ENCODE data around the gene MRPL44. TPM values are rescaled to one million over a fixed set of nuclear protein-coding genes. Genes with fewer than 3 reads are reported as not detected.
"Not testable (repeated sequence)": the region's sequence is repeated elsewhere in the genome, so short reads cannot be mapped to it uniquely, and the experiment has no call there.

The MRPL44 gene
- total and polyA plus RNA-seq, 2 donors (not counting 1 experiment from before 2014, with no cell fraction given), result 8.9 to 26.7 TPM

DNA sequence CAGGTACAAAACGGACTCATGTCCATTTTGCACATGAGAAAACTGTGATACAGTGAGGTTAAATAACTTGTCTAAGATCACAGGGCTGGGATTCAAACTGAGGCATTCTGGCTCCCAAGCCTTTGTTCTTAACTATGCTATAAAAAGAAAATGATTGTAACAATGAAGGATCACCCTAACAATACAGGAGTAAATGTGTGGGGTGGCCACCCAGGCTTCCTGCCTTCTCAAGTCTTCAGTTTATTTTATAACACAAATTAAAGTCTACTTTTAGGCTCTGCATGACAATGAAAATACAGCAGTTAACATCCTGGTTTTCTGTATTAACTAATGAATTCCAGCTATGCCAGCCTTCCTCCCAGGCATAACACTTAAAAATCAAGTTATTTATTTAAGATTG is 19.7 kb upstream of the MRPL44 start:
- Histone ChIP-seq H2AFZ (ENCODE audit: insufficient read depth, low read depth, low read length, poor library complexity, severe bottlenecking) (no peak overlapping the region), H3K4me1 (ENCODE audit: control insufficient read depth in 2 of 2, insufficient read depth in 2 of 2, low read length in 2 of 2) (peaks cover 26 to 27% of the 10 kb centered on the region in 2 donors), H3K36me3 (replicated peaks in 1 of 2; ENCODE audit: control extremely low read depth in 1 of 2, control insufficient read depth in 1 of 2, extremely low read depth in 1 of 2, insufficient read depth in 2 of 2, low read length in 1 of 2) (no peaks in the 10 kb centered on the region), H3K4me2 (replicated peaks; ENCODE audit: low read depth, low read length, poor library complexity, severe bottlenecking) (no peak overlapping the region), H3K9ac (ENCODE audit: low read length) (no peak overlapping the region), H4K20me1 (ENCODE audit: control insufficient read depth, insufficient read depth, low read length, poor library complexity, severe bottlenecking) (peaks cover 41% of the 10 kb centered on the region), H3K79me2 (ENCODE audit: control insufficient read depth, insufficient read depth, low read length) (peaks cover 95% of the 10 kb centered on the region), H3K9me3 (ENCODE audit: control extremely low read depth in 1 of 3, control insufficient read depth in 2 of 3, insufficient read depth in 1 of 3, low read length in 2 of 3) (peaks cover 0 to 10% (median 4%) of the 10 kb centered on the region in 3 donors), H3K27ac (ENCODE audit: low read length in 2 of 2) (no peak overlapping the region), H3K4me3 (ENCODE audit: control extremely low read depth in 1 of 5, extremely low read depth in 1 of 5, insufficient read depth in 1 of 5, low read depth in 2 of 5, low read length in 4 of 5) (no peak overlapping the region), H3K27me3 (replicated peaks in 1 of 4; ENCODE audit: control extremely low read depth in 1 of 4, control insufficient read depth in 3 of 4, insufficient read depth in 4 of 4, low read length in 3 of 4) (no peaks in the 10 kb centered on the region)
- no peaks in the 10 kb centered on the region for H3K27me3 Mint-ChIP-seq
- CTCF ChIA-PET, result no interaction called here
- DNase-seq (no peak), ATAC-seq (ENCODE audit: low read depth) (no peak)
- peaks cover 7% of the 10 kb centered on the region for H3K9me3 Mint-ChIP-seq (ENCODE audit: insufficient read depth)
- H3K27ac Mint-ChIP-seq, result no peak overlapping the region
- TF ChIP-seq EZH2 (IDR thresholded peaks at IDR 0.05; ENCODE audit: borderline replicate concordance, insufficient read depth, low read depth, low read length, poor library complexity, severe bottlenecking), result no peak
- TF ChIP-seq, protein P1, sequence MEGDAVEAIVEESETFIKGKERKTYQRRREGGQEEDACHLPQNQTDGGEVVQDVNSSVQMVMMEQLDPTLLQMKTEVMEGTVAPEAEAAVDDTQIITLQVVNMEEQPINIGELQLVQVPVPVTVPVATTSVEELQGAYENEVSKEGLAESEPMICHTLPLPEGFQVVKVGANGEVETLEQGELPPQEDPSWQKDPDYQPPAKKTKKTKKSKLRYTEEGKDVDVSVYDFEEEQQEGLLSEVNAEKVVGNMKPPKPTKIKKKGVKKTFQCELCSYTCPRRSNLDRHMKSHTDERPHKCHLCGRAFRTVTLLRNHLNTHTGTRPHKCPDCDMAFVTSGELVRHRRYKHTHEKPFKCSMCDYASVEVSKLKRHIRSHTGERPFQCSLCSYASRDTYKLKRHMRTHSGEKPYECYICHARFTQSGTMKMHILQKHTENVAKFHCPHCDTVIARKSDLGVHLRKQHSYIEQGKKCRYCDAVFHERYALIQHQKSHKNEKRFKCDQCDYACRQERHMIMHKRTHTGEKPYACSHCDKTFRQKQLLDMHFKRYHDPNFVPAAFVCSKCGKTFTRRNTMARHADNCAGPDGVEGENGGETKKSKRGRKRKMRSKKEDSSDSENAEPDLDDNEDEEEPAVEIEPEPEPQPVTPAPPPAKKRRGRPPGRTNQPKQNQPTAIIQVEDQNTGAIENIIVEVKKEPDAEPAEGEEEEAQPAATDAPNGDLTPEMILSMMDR (IDR thresholded peaks at IDR 0.05), result no peak
- POLR2A ChIA-PET, result interaction anchor here (0.5 kb wide), 1 partner anchor 144 kb away, joined by 3 read pairs; no protein-coding TSS in a partner anchor
- H3K4me3 Mint-ChIP-seq, result no peak overlapping the region
- WGBS (ENCODE audit: insufficient coverage), result no CpG with 5 or more reads among the region's 1 CpG
- intact Hi-C loops (cut with micrococcal nuclease), result no loop called here
- peaks cover 70% of the 10 kb centered on the region for H3K4me1 Mint-ChIP-seq

DNA sequence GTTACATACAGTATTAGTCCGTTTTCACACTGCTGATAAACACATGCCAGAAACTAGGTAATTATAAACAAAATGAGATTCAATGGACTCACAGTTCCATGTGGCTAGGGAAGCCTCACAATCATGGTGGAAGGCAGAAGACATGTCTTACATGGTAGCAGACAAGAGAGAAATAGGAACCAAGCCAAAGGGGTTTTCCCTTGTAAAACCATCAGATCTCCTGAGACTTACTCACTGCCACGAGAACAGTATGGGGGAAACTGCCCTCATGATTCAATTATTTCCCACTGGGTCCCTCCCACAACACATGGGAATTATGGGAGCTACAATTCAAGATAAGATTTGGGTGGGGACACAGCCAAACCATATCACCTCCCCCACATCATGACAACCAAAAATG is 17.8 kb upstream of the MRPL44 start:
- DNase-seq, result peak; percentile 64

More for the DNA sequence above, 17.8 kb upstream of the MRPL44 start:
- peak overlapping the region; percentile 78 for H3K27ac Mint-ChIP-seq
- peaks cover 69% of the 10 kb centered on the region for H3K4me1 Mint-ChIP-seq
- H3K27me3 Mint-ChIP-seq; H3K4me3 ChIP-seq (ENCODE audit: control extremely low read depth in 1 of 5, extremely low read depth in 1 of 5, insufficient read depth in 1 of 5, low read depth in 2 of 5, low read length in 4 of 5); POLR2A ChIA-PET; H3K9ac ChIP-seq (ENCODE audit: low read length); H3K9me3 ChIP-seq (ENCODE audit: control extremely low read depth in 1 of 3, control insufficient read depth in 2 of 3, insufficient read depth in 1 of 3, low read length in 2 of 3); H3K36me3 ChIP-seq (replicated peaks in 1 of 2; ENCODE audit: control extremely low read depth in 1 of 2, control insufficient read depth in 1 of 2, extremely low read depth in 1 of 2, insufficient read depth in 2 of 2, low read length in 1 of 2); H3K9me3 Mint-ChIP-seq (ENCODE audit: insufficient read depth); H2AFZ ChIP-seq (ENCODE audit: insufficient read depth, low read depth, low read length, poor library complexity, severe bottlenecking); H3K27me3 ChIP-seq (replicated peaks in 1 of 4; ENCODE audit: control extremely low read depth in 1 of 4, control insufficient read depth in 3 of 4, insufficient read depth in 4 of 4, low read length in 3 of 4): not testable (repeated sequence)
- Histone ChIP-seq H4K20me1 (ENCODE audit: control insufficient read depth, insufficient read depth, low read length, poor library complexity, severe bottlenecking) (peaks cover 29% of the 10 kb centered on the region), H3K79me2 (ENCODE audit: control insufficient read depth, insufficient read depth, low read length) (peaks cover 93% of the 10 kb centered on the region), H3K4me1 (ENCODE audit: control insufficient read depth in 2 of 2, insufficient read depth in 2 of 2, low read length in 2 of 2) (peaks cover 36 to 41% of the 10 kb centered on the region in 2 donors), H3K4me2 (replicated peaks; ENCODE audit: low read depth, low read length, poor library complexity, severe bottlenecking) (peak overlapping the region; percentile 18), H3K27ac (ENCODE audit: low read length in 2 of 2) (peak overlapping the region in 1 of 2 donors; percentile 28)
- CTCF ChIA-PET, result interaction anchor here (0.7 to 3.0 kb wide), 3 partner anchors 10 to 36 kb away, joined by 4 to 11 read pairs (median 4); no protein-coding TSS in a partner anchor
- peak; percentile 75 for ATAC-seq (ENCODE audit: low read depth)
- intact Hi-C loops (cut with micrococcal nuclease), result loop anchor here (2.0 kb wide), 1 partner anchor 17 kb away; the partner anchor contains the start of gene MRPL44
- WGBS (ENCODE audit: insufficient coverage), result no CpG with 5 or more reads among the region's 2 CpGs
- peak overlapping the region; percentile 62 for H3K4me3 Mint-ChIP-seq
